GM20431 (cell line): Measurements from ENCODE around the gene EPX.

Experiments used
- in situ Hi-C: fragments of 300-500 bp; cut with MseI, MboI; formaldehyde crosslinking; loops from one replicate; pipeline ENCODE4 v1.15.0; 2020; ENCODE audit warnings: low sequenced_read_pairs; ENCODE audit not compliant: unreplicated experiment

Gene EPX

DNA sequence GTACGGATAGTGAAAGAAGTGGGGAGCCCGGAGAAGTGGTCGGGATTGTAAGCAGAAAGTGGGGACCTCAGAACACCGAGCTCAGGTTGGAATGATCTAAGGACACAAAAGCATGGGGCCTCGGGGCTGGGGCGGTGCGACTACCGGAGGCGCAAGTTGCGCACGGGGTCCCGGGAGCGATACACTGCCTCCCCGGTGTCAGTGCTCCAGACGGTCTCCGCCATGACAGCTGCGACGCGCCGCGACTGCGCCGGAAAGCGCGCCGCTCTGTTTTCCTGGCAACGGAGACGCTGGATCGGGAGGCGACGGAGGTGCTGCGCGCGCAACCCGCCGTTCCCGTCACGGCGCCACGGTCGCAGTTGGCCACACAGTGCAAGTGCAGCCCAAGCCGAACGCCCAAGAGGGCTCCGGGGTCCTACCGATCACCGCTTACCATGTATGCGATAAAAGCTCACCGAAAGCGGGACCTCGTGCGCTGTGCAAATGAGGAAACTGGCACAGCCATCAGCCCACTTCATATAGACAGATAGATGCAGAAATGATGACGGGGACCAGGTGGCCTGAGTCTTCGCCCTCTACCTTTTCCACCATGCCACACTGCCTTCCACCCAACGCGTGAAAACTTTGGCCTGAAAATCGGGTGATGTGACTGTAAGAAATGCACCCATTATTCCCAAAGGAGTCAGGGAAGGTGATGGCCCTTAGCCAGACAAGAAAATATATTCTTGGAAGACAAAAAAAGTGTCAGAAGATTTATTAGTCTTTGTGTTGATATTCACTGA is 26.7 kb downstream of the EPX start, which contains the start of gene MKS1:
Gene MKS1 (minus strand): TSS at position 249 of the 782 bp plus-strand sequence. CDS start 25 bp downstream, at position 224.
- in situ Hi-C loops, result no loop called here

DNA sequence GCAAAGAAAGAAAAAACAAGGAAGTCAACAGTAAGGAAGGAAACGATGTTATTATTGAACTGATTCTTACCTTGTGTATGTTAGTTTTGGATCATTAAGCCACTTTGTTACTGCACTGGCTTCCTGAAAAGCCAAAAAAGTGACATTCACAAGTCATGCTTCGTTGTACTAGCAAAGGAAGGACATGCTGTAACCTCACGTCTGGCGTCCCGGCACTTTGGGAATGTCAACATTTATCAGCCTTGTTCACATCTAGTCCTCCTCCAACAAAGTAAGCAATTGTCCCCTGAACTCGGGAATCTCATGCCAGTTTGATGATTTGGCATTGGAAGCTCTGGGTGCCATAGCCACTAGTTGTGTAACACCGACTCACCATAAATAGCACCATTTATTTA is 27.3 kb downstream of the EPX start:
- in situ Hi-C loops, result no loop called here

DNA sequence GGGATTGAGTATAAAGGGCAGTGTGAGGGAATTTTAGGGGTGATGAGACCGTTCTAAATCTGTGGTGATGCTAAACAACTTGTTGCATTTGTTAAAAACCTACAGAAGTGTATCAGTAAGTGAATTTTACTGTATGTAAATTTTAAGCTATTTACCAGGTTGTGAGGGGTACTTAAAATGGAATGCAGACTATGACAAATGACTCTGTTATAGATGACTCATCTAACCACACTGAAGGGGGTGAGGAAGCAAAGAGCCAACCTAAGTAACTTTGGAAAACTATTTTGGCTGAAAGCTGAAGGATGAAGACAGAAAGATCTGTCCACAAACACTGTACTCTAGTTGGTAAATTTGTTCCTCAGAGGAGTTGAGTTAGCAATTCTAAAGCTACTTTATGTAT is 31.8 kb downstream of the EPX start:
- in situ Hi-C loops, result no loop called here

DNA sequence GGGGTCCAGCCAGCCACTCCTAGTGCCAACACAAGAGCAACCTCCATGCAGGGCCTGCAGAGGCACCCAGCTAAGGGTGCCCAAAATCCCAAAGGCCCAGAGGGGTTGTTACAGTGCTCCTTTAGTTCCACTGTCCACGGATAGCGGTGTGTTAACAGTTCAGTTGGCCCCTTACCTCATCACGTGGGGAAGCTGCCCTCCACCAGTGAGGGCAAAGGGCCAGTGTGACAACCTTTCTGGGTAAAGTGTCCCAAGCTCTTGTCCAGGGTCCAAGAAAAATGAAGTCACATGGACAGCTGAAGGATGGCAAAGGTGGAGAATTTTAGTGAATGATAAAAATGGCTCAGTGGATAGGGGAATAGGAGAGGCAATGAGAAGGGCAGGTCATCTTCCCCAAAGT is 35.2 kb downstream of the EPX start:
- in situ Hi-C loops, result no loop called here

DNA sequence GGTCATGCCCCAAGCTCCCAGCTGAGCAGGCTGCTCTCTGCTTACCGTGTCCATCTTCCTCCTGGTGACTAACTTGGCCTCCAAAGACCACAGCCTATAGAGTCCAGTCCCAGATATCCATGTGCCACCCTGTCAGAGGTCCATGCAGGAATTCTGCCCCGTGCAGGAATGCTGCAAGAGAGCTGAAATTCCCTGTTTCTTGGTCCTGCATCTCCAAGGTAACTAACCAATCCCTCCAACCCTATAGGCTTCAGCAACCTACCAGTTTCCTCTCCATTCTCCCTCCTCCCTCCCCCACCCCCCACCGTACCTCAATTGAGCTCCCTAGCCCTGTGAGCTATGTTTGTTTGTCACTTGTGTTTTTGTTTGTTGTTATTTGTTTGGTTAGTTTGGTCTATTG is 36.2 kb downstream of the EPX start:
- in situ Hi-C loops, result no loop called here

DNA sequence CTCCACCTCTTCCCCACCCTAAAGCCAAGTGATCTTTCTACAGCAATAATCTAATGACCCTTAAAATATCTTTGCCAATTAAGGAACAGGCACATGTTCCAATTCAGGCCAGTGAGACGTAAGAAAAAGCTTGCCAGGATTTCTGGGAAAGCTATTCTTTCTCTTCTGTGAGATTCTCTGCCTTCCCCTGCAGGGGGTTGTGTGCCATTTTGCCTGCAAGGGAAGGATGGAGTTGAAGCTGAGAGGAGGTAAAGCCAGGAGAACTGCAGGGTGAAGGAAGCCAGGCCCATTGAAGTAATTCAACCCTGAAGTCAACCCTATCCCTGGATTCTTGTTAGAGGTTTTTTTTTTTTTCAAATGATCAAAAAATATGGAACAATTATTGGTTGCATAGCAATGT is 36.9 kb downstream of the EPX start:
- in situ Hi-C loops, result no loop called here

DNA sequence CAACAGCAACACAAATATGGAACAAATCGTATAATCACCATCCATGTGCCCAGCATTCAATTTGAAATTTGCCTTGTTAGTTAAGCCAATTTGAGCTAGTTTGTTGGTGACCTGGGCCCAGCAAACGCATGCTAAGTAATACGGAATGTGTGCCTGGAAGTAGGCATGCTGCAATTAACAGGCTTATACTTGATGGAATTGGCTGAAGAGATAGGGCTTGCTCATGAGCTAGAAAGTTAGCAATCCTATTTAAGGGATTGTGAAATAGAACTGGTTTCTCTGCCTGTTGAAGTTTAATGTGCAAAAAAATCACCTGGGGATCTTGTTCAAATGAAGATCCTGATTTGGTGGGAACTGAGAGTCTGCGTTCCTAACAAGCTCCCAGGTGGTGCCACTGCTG is 37.4 kb downstream of the EPX start:
- in situ Hi-C loops, result no loop called here

DNA sequence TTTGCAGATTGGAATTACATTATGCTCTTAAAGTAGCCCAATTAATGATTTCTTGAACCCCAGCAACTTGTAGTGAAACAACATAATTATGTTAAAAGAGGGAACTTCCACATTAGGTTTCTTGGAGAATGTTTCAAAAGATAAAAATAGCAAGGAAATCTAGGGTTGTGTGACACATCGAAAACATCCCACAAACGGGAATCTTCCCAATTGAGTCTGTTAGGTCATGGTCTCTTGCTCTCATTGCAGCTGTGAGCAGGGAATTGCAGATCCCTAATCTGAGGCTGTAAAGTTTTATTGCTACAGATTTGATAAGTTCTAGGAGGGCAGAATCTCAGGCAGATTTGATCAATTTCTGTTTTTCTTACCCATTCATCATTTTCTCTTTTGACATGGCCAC is 39.1 kb downstream of the EPX start:
- in situ Hi-C loops, result no loop called here

DNA sequence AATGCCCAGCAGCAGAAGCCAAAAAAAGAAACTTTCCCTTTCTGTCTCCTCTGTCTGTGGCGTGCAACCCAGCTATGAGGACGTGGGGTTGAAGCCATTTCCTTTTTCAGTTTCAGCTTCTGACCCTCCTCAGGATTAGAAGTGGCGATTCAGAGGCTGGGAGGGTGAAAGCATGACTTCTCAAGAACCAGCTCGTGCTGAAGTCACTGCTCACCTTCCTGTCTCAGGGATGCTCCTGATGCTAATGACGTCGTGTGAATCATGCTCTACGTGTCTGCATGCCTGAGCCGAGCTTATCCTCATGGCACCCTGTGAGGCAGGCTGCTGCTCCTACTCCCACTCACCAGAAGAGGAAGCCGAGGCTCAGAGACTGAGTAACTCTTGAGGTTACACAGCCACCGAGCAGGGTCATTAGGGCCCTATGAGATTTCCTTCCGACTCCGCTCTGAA is 40.2 kb downstream of the EPX start:
- in situ Hi-C loops, result no loop called here

DNA sequence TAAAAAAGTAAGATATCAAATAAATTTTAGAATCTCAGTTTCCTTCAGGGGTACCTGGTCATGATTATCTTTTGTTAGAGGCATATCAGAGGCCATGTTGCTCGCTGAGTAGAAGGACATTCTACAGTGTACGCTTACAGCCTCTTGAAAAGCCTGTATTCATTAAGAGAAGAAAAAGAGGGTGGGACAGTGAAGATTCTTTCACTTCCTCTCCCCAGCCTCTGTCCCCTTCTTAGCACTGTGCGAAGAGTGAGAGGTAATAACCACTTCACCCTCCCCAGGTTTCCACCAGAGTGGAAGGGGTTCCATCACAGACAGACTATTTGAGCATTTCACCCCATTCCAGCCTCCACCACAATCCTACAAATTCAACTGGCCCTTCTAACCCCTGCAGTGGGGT is 41.0 kb downstream of the EPX start:
- in situ Hi-C loops, result no loop called here

DNA sequence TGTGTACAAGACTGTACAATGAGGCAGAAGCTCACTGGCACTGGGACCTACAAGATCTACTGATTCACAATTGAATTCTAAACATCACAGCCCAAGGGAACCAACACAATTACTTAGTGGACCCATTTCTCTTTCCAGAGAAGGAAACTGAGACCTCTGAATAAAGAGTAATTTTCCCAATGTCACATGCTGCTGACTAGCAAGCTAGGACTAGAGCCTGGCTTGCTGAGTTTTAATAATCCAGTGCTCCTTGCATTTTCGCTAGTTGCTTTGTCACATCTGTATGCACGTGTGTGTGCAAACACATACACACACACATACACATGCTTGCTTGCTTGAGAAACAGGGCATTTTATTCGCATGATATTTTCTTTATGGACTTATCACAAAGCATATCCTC is 42.0 kb downstream of the EPX start:
- in situ Hi-C loops, result no loop called here

DNA sequence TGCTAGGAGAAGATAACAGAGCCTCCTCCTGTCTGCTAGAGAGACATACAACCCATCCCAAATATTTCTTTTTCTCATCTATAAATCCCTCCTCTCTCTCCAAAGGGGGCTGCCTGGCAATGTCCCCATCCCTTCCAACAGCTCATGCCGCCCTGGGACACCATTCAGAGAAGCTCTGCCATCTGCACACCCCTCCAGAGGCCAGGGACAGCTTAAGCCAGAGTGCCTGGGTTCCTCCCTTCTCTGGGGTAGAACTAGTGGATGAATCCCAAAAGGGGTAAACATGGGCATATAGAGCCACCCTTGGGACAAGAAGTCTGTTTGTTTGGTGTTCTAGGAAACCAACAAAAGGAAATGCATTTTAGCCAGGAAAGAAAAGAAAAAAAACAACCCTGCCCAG is 43.3 kb downstream of the EPX start:
- in situ Hi-C loops, result no loop called here

DNA sequence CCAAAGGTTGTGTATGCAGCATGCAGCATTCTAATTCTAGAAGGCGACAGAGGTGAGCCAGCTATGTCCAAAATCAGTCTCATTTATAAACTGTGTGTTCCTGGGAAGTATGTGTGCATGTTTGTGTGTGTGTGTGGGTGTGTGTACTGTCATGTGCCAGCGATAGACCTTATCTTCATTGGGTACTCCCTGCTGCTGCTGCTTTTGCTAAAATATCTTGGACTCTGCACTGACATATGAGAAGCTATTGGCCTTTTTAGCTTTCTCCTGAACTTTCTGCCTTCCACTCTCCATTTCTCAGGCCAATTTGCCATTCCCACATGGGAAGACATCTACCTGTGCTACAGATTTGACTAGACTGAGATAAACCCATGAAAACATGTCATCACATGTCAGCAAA is 43.9 kb downstream of the EPX start:
- in situ Hi-C loops, result no loop called here

DNA sequence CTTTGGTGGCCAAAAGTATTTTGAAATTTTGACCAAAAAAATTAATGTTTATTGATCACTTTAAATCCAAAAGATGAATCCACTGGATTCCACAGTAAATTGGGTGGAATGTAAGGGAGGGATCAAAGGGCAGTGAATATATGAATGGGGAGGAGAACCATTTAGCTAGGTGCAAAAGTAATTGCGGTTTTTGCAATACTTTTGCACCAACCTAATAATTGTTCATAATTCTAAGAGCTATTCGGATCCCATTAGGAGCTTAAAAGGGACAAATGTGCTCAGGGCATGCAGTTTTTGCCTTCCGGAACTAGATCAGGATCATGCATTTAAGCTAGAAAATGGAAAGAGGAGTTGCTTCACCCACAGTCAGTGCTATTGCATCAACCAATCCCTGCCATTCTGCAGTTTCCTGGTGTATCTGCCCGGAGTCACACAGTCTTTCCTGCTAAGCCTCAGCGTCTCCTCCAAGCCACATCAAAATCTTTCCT is 45.7 kb downstream of the EPX start, which contains the start of gene LPO:
Gene LPO (plus strand): TSS at position 438 of the 488 bp plus-strand sequence. CDS start 4,396 bp downstream, outside the sequence.
- in situ Hi-C loops, result no loop called here

DNA sequence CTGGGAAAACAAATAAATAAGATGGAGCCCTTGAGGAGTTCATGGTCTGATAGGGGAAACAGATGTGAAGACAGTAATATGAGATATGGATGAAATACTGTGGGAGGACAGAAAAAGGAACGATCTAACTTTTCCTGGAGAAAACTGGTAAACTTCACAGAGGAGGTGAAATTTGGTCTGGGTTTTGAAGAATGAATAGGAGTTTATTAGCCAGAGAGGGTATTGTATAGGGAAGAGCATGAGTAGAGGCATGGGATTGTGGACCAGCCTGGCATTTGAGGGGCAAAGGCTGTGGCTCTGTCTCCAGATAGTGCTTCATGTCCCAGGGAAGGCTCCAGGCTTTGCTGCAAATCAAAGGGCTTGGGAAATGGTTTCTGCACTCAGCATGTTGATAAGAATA is 47.5 kb downstream of the EPX start:
- in situ Hi-C loops, result no loop called here

DNA sequence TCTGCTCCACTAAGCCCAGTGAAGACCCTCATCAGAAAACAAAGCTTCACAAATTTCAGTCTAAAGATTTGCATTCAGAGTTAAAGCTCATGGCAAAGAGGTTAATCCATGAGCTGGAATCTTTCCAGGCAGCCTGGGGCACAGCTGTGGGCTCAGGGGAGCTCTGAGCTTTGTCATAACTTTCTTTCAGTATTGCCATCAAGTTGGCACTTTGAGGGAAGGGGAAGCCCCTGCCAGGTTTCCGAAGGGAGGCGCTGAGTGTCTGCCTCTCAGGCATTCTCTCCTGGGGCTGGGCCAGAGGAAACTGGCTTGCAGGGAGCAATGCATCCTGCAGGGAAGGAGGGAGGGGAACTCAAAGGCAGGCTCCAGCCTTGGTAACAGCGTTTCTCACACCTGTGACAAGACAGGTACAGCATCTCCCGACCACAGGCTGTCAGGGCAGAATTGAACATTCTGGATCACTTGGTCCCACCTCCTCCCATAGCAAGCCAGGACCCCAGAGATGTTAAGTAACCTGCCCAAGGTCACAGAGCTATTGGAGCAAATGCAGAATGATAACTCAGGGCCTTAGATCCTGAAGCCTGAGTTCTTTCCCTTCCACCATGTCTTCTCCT is 49.8 kb downstream of the EPX start:
- in situ Hi-C loops, result no loop called here

DNA sequence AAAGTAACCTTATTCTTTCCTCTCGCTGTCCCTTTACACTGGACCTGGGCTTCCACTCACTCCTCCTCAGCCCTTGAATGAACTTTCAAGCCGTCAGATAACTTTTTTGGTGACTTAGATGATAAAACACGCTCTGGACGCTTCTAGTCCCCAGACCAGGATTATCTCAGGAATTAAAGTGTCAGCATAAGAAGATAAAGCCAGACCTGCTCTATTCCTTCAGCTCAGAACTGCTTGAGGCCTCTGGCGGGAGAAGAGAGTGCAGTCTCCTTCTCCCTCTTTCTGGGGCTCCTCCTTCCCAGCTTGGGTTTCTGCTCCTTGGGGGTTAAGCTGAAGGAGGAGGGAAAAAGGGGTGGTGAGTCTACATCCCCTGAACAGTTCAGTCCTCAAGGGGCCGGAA is 52.4 kb downstream of the EPX start:
- in situ Hi-C loops, result no loop called here

DNA sequence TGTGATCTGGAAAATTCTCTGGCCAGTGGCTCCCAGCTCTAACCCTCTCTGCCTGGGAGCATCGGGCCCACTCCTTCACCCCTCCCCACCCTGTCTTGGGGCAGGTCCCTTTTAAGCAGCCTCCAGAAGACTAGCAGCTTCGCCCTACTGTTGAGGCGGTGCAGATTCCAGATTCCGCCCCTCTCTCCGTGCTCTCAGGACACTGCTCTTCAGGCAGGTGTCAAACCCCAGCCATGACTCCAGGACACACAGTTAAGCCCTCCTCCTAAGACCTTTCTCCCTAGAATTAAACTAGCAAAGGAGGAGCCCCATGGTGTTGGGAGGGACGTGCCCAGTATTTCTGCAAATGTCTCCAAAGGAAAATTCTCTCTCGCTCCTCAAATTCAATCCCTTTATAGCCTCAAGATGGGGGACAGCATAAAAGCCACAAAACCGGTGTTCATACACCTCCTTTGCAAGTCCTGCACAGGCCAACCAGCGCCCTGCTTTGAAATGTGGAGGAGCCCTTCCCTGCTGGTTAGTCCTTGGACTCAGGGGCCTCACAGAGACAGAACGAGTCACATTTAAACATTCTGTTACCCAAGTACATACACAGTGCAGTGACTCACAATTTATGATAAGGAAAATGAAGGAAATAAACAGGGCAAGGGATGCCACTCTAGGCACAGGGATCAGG is 53.0 kb downstream of the EPX start:
- in situ Hi-C loops, result no loop called here

DNA sequence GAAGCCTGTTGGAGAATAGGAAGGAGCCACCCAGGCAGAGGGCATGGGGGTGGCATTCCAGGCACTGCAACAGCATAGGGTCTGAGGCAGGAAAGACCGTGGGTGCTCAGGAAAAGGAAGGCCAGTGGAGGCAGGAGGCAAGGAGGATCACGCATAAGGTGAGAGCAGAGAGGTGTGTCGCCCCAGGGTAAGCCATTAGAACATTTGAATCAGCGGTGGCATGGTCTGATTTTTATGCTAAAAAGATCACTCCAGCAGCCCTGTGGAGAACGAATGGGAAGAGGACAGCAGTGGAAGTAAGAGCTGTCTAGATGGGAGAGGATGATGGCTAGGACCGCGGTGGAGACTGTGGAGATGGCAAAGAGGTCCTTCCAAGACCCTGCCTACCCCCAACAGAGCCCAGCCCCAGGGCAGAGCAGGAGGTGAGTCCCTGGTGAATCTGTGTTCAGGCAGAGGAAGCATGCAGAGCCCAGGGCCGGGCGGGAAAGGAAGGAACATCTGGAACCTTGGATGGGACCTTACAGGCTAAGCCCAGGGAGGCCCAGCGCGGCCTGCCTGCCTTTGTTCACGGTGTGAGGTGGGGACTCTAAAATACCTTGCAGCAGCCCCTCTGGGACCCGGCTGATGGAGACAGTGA is 53.7 kb downstream of the EPX start:
- in situ Hi-C loops, result no loop called here

DNA sequence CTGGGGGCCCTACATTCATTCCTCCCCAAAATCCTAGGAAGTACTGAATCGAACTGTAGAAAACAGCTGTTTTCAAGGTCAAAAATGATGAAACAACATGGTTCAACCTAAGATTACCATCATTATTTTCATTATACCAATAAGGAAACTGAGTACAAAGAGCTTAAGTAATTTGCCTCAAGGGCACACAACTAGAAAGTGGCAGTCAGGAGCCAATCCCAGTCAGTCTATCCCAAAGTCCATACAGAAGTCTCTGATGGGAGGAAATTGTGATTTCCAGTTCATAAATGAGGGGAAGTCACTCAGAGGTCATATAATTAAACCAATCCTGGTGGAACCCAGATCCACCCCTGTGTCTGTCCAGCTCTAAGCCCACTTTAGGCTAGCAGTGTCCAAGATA is 54.3 kb downstream of the EPX start:
- in situ Hi-C loops, result no loop called here
